ENCODE measurements around the gene XPO4.

XPO4 gene

GRCh38 chr13:20740021-20740420 lies 162.5 kb downstream of the XPO4 start:
- H3K4me3 ChIP-seq (ENCODE audit: low read depth, low read length) = no peak overlapping the region
- no peak overlapping the region for H3K27ac ChIP-seq
- no peak for TF ChIP-seq CTCF (IDR thresholded peaks at IDR 0.05)
- no peak overlapping the region for H3K9ac ChIP-seq
- no peaks in the 10 kb centered on the region for H3K27me3 ChIP-seq (ENCODE audit: control insufficient read depth, insufficient read depth, low read length)
- no peaks in the 10 kb centered on the region for H3K4me1 ChIP-seq
- H3K4me2 ChIP-seq (ENCODE audit: low read length) = no peak overlapping the region
- no peaks in the 10 kb centered on the region for H3K36me3 ChIP-seq (ENCODE audit: control insufficient read depth, insufficient read depth, low read length)
- no peaks in the 10 kb centered on the region for H3K79me2 ChIP-seq
- H3K9me3 ChIP-seq (ENCODE audit: control insufficient read depth, low read length) = no peaks in the 10 kb centered on the region
- H2AFZ ChIP-seq = no peak overlapping the region

- no peaks in the 10 kb centered on the region for H3K4me1 ChIP-seq
- TF ChIP-seq CTCF (IDR thresholded peaks at IDR 0.05) = no peak
- no peak overlapping the region for H3K9ac ChIP-seq
- H3K27me3 ChIP-seq (ENCODE audit: control insufficient read depth, insufficient read depth, low read length) = no peaks in the 10 kb centered on the region
- H3K36me3 ChIP-seq (ENCODE audit: control insufficient read depth, insufficient read depth, low read length) = no peaks in the 10 kb centered on the region
- H3K27ac ChIP-seq = no peak overlapping the region
- no peak overlapping the region for H2AFZ ChIP-seq
- no peaks in the 10 kb centered on the region for H3K79me2 ChIP-seq
- H3K4me2 ChIP-seq (ENCODE audit: low read length) = no peak overlapping the region
- no peak overlapping the region for H3K4me3 ChIP-seq (ENCODE audit: low read depth, low read length)
- H3K9me3 ChIP-seq (ENCODE audit: control insufficient read depth, low read length) = no peaks in the 10 kb centered on the region
Observed at GRCh38 chr13:20738616-20739015, 163.9 kb downstream of the XPO4 start.

- Histone ChIP-seq H3K79me2 (no peaks in the 10 kb centered on the region), H3K9ac (no peak overlapping the region), H3K9me3 (ENCODE audit: control insufficient read depth, low read length) (no peaks in the 10 kb centered on the region), H3K27me3 (ENCODE audit: control insufficient read depth, insufficient read depth, low read length) (no peaks in the 10 kb centered on the region), H2AFZ (no peak overlapping the region), H3K27ac (no peak overlapping the region), H3K4me3 (ENCODE audit: low read depth, low read length) (no peak overlapping the region), H3K36me3 (ENCODE audit: control insufficient read depth, insufficient read depth, low read length) (no peaks in the 10 kb centered on the region), H3K4me1 (no peaks in the 10 kb centered on the region), H3K4me2 (ENCODE audit: low read length) (no peak overlapping the region)
- TF ChIP-seq CTCF (IDR thresholded peaks at IDR 0.05) = no peak
Observed at GRCh38 chr13:20729633-20730585, 172.6 kb downstream of the XPO4 start.

- no peaks in the 10 kb centered on the region for H3K4me1 ChIP-seq
- H3K27me3 ChIP-seq (ENCODE audit: control insufficient read depth, insufficient read depth, low read length) = no peaks in the 10 kb centered on the region
- H3K4me2 ChIP-seq (ENCODE audit: low read length) = no peak overlapping the region
- TF ChIP-seq CTCF (IDR thresholded peaks at IDR 0.05) = no peak
- H3K9ac ChIP-seq = no peak overlapping the region
- no peak overlapping the region for H2AFZ ChIP-seq
- H3K9me3 ChIP-seq (ENCODE audit: control insufficient read depth, low read length) = no peaks in the 10 kb centered on the region
- no peaks in the 10 kb centered on the region for H3K36me3 ChIP-seq (ENCODE audit: control insufficient read depth, insufficient read depth, low read length)
- no peaks in the 10 kb centered on the region for H3K79me2 ChIP-seq
- no peak overlapping the region for H3K27ac ChIP-seq
- no peak overlapping the region for H3K4me3 ChIP-seq (ENCODE audit: low read depth, low read length)
Observed at GRCh38 chr13:20728579-20729311, 173.8 kb downstream of the XPO4 start.

All from parathyroid adenoma (tissue), 2 donors.